Activated CD4-positive, alpha-beta T cell treated with anti-CD3 and anti-CD28 coated beads for 48 hours (primary cell): ENCODE data around the gene SLX1A.
"Not testable (repeated sequence)": the region's sequence is repeated elsewhere in the genome, so short reads cannot be mapped to it uniquely, and the experiment has no call there.

Experiments
- DNase-seq: peaks from one replicate; pipeline ENCODE4 v3.0.0-alpha.2; 2020

The SLX1A gene

GRCh38 chr16:30193615-30194014 lies at the start of gene SLX1A, which contains the start of gene BOLA2B:
Gene SLX1A, plus strand, starts transcription at chr16:30193875. Its CDS starts 210 bp downstream, at chr16:30194085.
Gene BOLA2B, minus strand, starts transcription at chr16:30193666. Its CDS starts 71 bp downstream, at chr16:30193595.
- DNase-seq = not testable (repeated sequence)

- DNase-seq = no peak
Observed at GRCh38 chr16:30144017-30144416, 49.7 kb upstream of the SLX1A start.

- no peak for DNase-seq
Observed at GRCh38 chr16:30144917-30145316, 48.8 kb upstream of the SLX1A start.

- no peak for DNase-seq
Observed at GRCh38 chr16:30145657-30146056, 48.0 kb upstream of the SLX1A start.

- no peak for DNase-seq
Observed at GRCh38 chr16:30147843-30148510, 45.7 kb upstream of the SLX1A start.

- no peak for DNase-seq
Observed at GRCh38 chr16:30149250-30149930, 44.3 kb upstream of the SLX1A start.

GRCh38 chr16:30151091-30151490 lies 42.6 kb upstream of the SLX1A start:
- no peak for DNase-seq

- no peak for DNase-seq
Observed at GRCh38 chr16:30152517-30152916, 41.2 kb upstream of the SLX1A start.

GRCh38 chr16:30155188-30155587 lies 38.5 kb upstream of the SLX1A start:
- no peak for DNase-seq

- no peak for DNase-seq
Observed at GRCh38 chr16:30157214-30157613, 36.5 kb upstream of the SLX1A start.

GRCh38 chr16:30163538-30163937 lies 30.1 kb upstream of the SLX1A start:
- no peak for DNase-seq

GRCh38 chr16:30166202-30166902 lies 27.3 kb upstream of the SLX1A start:
- DNase-seq = no peak

- DNase-seq = not testable (repeated sequence)
Observed at GRCh38 chr16:30168746-30169145, 24.9 kb upstream of the SLX1A start.

- not testable (repeated sequence) for DNase-seq
Observed at GRCh38 chr16:30169416-30169815, 24.3 kb upstream of the SLX1A start.

GRCh38 chr16:30170145-30170544 lies 23.5 kb upstream of the SLX1A start:
- DNase-seq = not testable (repeated sequence)

- no peak for DNase-seq
Observed at GRCh38 chr16:30173054-30173453, 20.6 kb upstream of the SLX1A start.

- DNase-seq = not testable (repeated sequence)
Observed at GRCh38 chr16:30176876-30177275, 16.8 kb upstream of the SLX1A start.

- DNase-seq = no peak
Observed at GRCh38 chr16:30179195-30179594, 14.5 kb upstream of the SLX1A start.

- DNase-seq = no peak
Observed at GRCh38 chr16:30179931-30180330, 13.7 kb upstream of the SLX1A start.

- no peak for DNase-seq
Observed at GRCh38 chr16:30180741-30181140, 12.9 kb upstream of the SLX1A start.

- peak; percentile 92 for DNase-seq
Observed at GRCh38 chr16:30183233-30184095, 10.2 kb upstream of the SLX1A start, which contains the start of gene CORO1A. Gene CORO1A, plus strand, starts transcription at chr16:30183602. Its CDS starts 1,608 bp downstream, at chr16:30185210.

GRCh38 chr16:30184096-30184890 lies 9.4 kb upstream of the SLX1A start:
- peak; percentile 78 for DNase-seq
